Rectal smooth muscle tissue (tissue), 1 donor: ENCODE results near the gene NDST1.

Experiments
- H3K27ac ChIP-seq: one replicate; pipeline ENCODE4 v1.7.0; 2013; ENCODE audit warnings: low read depth, low read length, inconsistent platforms
- H3K27me3 ChIP-seq: one replicate; pipeline ENCODE4 v1.7.0; 2013; ENCODE audit warnings: low read length; ENCODE audit not compliant: control insufficient read depth, insufficient read depth
- H3K36me3 ChIP-seq: one replicate; pipeline ENCODE4 v1.7.0; 2013; ENCODE audit warnings: low read length; ENCODE audit not compliant: control insufficient read depth, insufficient read depth
- H3K4me1 ChIP-seq: one replicate; pipeline ENCODE4 v1.7.0; 2013; ENCODE audit warnings: low read length; ENCODE audit not compliant: control insufficient read depth, insufficient read depth
- H3K4me3 ChIP-seq: one replicate; pipeline ENCODE4 v1.7.0; 2013; ENCODE audit warnings: low read length
- H3K9ac ChIP-seq: one replicate; pipeline ENCODE4 v1.7.0; 2013; ENCODE audit warnings: low read length

NDST1 gene

DNA sequence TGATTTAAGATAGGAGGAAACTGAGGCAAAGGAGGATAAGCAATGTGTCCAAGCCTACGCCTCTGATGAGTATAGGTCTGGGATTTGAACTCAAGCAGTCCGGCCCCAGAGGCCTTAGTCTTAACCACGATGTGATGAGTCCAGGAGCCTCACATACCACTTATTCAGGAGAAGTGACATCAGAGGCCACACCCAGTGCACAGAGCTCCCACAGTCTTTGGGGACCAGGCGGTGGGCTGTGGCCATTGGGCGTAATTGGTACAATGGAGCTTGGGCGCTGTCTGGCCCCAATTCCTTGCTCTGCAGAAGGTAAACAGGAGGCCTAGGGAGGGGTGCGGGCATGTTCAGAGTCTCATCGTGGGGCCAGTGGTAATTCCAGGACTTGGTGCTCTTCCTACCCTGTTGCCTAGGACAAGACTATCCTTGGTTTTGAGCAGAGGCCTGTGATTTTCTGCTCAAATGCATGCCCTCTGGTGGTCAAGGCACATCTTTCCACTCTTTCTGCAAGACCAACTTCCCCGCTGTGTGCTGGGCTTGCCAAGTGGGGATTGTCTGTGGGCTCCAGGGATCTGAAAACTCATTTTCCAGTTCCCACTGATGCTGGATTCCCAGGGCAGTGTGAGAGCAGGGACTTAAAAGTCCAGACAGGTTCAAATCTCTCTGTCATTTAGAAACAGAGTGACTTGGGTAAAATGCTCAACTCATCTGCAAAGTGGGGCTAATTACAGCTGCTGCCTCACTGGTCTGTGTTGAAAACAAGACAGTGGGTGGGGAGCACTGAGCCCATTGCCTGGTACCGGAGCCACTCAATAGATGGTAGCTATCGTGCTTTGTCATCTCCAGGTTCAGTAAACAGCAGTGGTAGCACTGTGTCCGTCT, 15.8 kb downstream of the NDST1 start:
- H3K4me1 ChIP-seq, result peaks cover 5% of the 10 kb centered on the region
- H3K4me3 ChIP-seq, result no peak overlapping the region
- H3K27ac ChIP-seq, result no peak overlapping the region
- H3K27me3 ChIP-seq, result no peaks in the 10 kb centered on the region
- no peak overlapping the region for H3K9ac ChIP-seq
- peaks cover 12% of the 10 kb centered on the region for H3K36me3 ChIP-seq

DNA sequence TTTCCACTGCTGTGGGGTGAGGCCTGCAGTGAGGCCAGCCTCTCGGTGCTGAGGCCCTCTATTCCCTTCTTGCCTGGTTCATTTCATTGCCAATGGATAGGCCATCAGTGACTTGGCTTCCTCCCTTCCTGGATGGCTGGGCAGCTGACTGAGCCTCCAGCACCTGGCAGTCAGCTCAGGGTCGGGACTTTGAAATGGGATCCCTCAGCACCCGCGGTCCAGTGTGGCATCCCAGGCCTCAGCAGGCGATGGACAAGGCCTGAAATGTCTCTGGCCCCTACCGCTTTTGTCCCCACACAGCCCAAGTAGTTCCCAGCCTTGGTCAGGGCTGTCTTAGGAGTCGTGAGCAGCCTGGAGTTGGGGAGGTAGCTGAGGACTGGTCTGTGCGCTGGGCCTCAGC, 17.2 kb downstream of the NDST1 start:
- Histone ChIP-seq H3K4me3 (no peak overlapping the region), H3K9ac (no peak overlapping the region), H3K4me1 (peaks cover 5% of the 10 kb centered on the region), H3K27me3 (no peaks in the 10 kb centered on the region), H3K36me3 (peaks cover 12% of the 10 kb centered on the region), H3K27ac (no peak overlapping the region)

DNA sequence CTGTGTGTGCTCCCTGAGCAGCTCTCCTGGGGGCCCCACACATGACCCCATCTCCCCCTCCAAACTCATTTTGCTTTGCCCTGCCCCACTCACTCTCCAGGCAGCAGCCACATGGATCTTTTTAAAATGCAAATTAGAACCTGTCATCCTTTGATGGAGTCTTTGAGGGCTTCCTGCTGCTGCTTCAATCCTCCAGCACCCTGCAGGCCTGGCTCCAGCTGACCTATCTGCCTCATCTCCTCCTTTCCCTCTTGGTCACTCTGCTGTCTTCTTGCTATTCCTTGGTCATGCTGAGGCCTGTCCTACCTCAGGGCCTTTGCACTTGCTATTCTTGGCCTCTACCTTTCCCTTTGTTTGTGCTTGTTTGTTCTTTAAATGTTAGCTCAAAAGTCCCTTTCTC, 17.9 kb downstream of the NDST1 start:
- Histone ChIP-seq H3K4me1 (peaks cover 5% of the 10 kb centered on the region), H3K27ac (no peak overlapping the region), H3K4me3 (no peak overlapping the region), H3K36me3 (peaks cover 12% of the 10 kb centered on the region), H3K27me3 (no peaks in the 10 kb centered on the region), H3K9ac (no peak overlapping the region)

DNA sequence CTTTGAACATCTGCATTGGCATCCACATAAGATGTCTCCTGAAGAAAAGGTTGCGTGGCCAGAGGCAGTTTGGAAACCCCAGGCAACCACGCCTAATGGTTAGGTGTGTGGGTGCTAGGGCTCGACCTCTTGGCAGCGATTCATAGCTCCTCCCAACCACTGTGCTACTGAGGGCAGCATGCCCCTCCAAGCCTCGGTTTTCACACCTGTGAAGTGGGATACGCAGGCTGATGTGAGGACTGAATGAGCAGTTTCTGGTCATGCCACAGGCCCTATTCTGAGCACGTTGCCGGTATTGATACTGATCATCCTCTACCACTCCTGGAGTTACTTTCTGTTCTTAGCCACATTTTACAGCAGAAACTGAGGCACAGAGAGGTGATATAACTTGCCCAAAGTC, 19.1 kb downstream of the NDST1 start:
- Histone ChIP-seq H3K9ac (no peak overlapping the region), H3K4me1 (peaks cover 5% of the 10 kb centered on the region), H3K27ac (no peak overlapping the region), H3K4me3 (no peak overlapping the region), H3K27me3 (no peaks in the 10 kb centered on the region), H3K36me3 (peaks cover 9% of the 10 kb centered on the region)

GRCh38 chr5:150527808-150528207, 19.9 kb downstream of the NDST1 start:
- no peak overlapping the region for H3K4me3 ChIP-seq
- peaks cover 9% of the 10 kb centered on the region for H3K36me3 ChIP-seq
- no peaks in the 10 kb centered on the region for H3K27me3 ChIP-seq
- H3K9ac ChIP-seq, result no peak overlapping the region
- peaks cover 5% of the 10 kb centered on the region for H3K4me1 ChIP-seq
- no peak overlapping the region for H3K27ac ChIP-seq

GRCh38 chr5:150528924-150529546, 21.1 kb downstream of the NDST1 start:
- H3K9ac ChIP-seq, result no peak overlapping the region
- no peaks in the 10 kb centered on the region for H3K27me3 ChIP-seq
- peaks cover 9% of the 10 kb centered on the region for H3K36me3 ChIP-seq
- H3K27ac ChIP-seq, result no peak overlapping the region
- H3K4me3 ChIP-seq, result no peak overlapping the region
- H3K4me1 ChIP-seq, result no peaks in the 10 kb centered on the region

DNA sequence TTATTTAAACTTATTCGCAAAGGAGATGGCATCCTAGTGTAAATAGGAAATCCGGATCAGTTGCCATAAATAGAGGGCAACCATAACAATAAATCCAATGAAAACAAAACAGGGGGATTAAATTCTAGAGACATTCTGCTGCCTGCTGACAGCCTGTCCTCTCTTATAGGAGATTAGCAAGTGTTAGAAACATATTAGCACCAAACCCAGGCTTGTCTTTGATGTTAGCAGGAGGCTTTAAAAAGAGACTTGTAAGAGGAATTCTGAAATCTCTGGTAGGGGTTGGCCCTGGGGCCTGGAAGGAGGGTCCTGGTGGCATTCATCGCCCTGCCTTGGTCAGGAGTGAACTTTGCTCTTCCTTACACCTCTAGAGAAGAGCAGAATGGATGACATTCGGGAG, 21.6 kb downstream of the NDST1 start:
- no peaks in the 10 kb centered on the region for H3K27me3 ChIP-seq
- no peak overlapping the region for H3K27ac ChIP-seq
- no peak overlapping the region for H3K9ac ChIP-seq
- no peak overlapping the region for H3K4me3 ChIP-seq
- no peaks in the 10 kb centered on the region for H3K4me1 ChIP-seq
- peaks cover 10% of the 10 kb centered on the region for H3K36me3 ChIP-seq

DNA sequence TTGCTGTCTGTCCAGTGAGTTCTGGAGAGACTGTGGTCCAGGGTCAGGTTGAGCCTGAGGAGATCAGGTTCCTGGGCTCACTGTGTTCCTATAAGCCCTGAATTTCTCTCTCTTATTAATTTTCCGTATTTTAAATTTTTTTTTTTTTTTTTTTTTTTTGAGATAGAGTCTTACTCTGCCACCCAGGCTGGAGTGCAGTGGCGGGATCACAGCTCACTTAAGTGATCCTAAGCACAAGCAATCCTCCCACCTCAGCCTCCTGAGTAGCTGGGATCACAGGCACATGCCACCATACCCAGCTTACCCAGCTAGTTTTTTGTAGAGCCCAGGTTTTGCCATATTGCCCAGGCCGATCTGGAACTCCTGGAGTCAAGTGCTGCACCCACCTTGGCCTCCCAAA, 22.5 kb downstream of the NDST1 start:
- Histone ChIP-seq H3K27me3 (no peaks in the 10 kb centered on the region), H3K4me3 (no peak overlapping the region), H3K36me3 (peaks cover 19% of the 10 kb centered on the region), H3K4me1 (no peaks in the 10 kb centered on the region), H3K9ac (no peak overlapping the region), H3K27ac (no peak overlapping the region)

DNA sequence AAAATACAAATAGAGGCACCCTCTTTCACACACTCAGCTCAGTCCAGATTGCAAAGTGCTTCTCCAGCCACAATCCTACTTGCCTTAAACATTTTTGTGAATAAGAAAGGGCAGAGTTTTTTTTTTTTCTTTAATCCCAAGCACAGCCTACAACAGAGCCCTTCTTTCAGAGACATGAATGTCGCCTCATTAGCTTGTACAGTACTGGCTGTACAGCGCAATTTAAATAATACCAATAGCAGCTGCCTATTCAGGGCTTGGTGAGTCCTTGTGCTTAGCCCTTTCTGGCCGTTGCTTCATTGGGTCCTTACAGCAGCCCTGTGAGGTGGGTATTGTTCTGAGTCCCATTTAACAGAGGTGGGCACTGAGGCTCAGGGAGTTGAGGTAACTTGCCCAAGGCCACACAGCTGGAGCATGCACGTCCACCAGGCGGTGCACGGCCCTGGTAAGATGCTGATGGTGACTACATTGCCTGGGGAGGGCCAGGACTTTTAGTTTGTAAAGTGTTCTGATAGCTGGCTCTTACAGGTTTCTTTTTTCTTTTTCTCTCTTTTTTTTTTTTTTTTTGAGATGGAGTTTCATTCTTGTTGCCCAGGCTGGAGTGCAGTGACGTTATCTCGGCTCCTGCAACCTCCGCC, 23.1 kb downstream of the NDST1 start:
- H3K27me3 ChIP-seq, result no peaks in the 10 kb centered on the region
- H3K4me1 ChIP-seq, result no peaks in the 10 kb centered on the region
- H3K27ac ChIP-seq, result no peak overlapping the region
- H3K4me3 ChIP-seq, result no peak overlapping the region
- no peak overlapping the region for H3K9ac ChIP-seq
- peaks cover 24% of the 10 kb centered on the region for H3K36me3 ChIP-seq

DNA sequence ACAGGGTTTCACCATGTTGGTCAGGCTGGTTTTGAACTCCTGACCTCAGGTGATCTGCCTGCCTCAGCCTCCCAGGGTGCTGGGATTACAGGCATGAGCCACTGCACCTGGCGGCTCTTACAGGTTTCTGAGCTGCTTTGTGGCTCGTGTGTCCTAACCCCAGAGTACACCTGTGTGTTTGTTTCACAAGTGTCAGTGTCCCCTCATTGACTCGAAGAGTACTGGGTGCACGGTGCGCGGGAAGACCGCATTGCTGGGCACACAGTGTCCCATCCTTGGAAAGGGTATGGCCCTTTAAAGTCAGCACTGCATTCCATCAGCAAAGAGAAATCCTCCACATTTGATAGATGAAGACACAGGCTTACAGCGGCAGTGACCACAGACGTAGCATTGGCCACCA, 23.8 kb downstream of the NDST1 start:
- H3K27ac ChIP-seq, result no peak overlapping the region
- no peaks in the 10 kb centered on the region for H3K4me1 ChIP-seq
- H3K9ac ChIP-seq, result no peak overlapping the region
- peaks cover 24% of the 10 kb centered on the region for H3K36me3 ChIP-seq
- H3K27me3 ChIP-seq, result no peaks in the 10 kb centered on the region
- H3K4me3 ChIP-seq, result no peak overlapping the region

DNA sequence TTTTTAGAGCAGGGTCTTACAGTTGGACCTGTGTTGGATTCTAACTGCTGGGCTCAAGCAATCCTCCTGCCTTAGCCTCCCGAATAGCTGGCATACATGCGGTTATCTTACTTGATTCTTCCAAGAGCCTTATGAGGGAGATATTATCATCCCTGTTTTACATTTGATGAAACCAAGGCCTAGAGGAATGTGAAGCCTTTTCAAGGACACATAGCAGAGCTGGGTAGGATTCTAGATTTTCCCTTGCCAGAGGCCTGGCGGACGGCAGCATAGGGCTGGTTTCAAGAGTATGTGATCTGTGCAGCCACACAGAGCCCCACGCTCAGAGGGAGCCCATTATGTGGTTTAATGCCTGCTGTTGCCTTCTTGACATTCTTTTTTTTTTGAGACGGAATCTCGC, 24.2 kb downstream of the NDST1 start:
- Histone ChIP-seq H3K27me3 (no peaks in the 10 kb centered on the region), H3K36me3 (peaks cover 24% of the 10 kb centered on the region), H3K4me3 (no peak overlapping the region), H3K9ac (no peak overlapping the region), H3K4me1 (no peaks in the 10 kb centered on the region), H3K27ac (no peak overlapping the region)

DNA sequence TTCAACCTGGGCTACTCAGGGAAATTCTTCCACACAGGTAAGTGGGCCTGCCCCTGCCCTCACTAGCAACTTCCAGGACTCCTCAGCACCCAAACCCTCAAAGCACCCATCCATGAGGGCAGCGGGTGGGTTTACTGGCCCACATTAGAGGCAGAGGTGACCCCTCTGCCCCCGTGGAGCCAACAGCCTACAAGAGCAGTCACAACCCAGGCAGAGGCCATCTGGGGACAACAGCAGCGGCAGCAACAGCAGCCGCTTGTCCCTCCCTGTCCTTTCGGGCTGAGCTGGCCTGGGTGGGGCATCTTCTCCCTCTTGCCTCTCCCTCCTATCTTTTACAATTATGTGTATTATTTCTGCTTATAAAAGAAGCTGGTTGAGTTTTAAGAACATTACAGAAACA, 25.1 kb downstream of the NDST1 start:
- Histone ChIP-seq H3K4me1 (no peaks in the 10 kb centered on the region), H3K27me3 (no peaks in the 10 kb centered on the region), H3K36me3 (peaks cover 18% of the 10 kb centered on the region), H3K9ac (no peak overlapping the region), H3K4me3 (no peak overlapping the region), H3K27ac (no peak overlapping the region)
